K562 (cell line): ENCODE measurements around the gene CDK14. TPM values are rescaled to one million over a fixed set of nuclear protein-coding genes. Genes with fewer than 3 reads are reported as not detected.

Experiments
- ATAC-seq: fragments of 200-7000 bp; cut with Tn5 transposase; 3 replicates; pipeline ENCODE4 v1.9.1; 2020; ENCODE audit warnings: moderate library complexity
- BruUV-seq: library from RNA; stranded (reverse); fragments of 400-500 nt; replicated peaks from 2 replicates; lab custom pipeline; 2021; lab: Mats Ljungman, UMichigan
- CTCF ChIA-PET: fragments of 300-600 bp; formaldehyde crosslinking; extraction: SDS; loops from one replicate; lab custom pipeline; 2021; ENCODE audit warnings: low intra/inter-chr PET ratio; lab: Yijun Ruan, JAX
- POLR2A ChIA-PET: fragments of 300-600, 350-650 bp; sonication (Branson Sonifier 250); formaldehyde crosslinking; extraction: SDS; loops from one replicate; lab custom pipeline; 2021; ENCODE audit warnings: antibody characterized with exemption, inconsistent platforms; lab: Yijun Ruan, JAX
- DNase-seq, 4 experiments: peaks; one replicate each; pipeline versions ENCODE4 v3.0.0 to v3.0.0-alpha.2; 2011 to 2018; ENCODE audit warnings: low spot score in 3 of 4, mixed read lengths in 3 of 4; ENCODE audit errors: extremely low read depth in 1 of 4
- FAIRE-seq: peaks from 2 replicates; lab custom pipeline; 2011; peaks lifted over from hg19 to GRCh38; lab: Jason Lieb, UNC
- H2AFZ ChIP-seq: 2 replicates; pipeline ENCODE4 v1.6.0; 2011; ENCODE audit warnings: low read depth, low read length, control low read depth, inconsistent platforms
- H3K27ac ChIP-seq: fragments of 200-600 bp; 3 replicates; pipeline ENCODE4 v1.8.0; 2011; ENCODE audit warnings: low read depth, mild to moderate bottlenecking, control low read depth, inconsistent platforms, low read length, moderate library complexity, mixed read lengths; ENCODE audit errors: extremely low read depth
- H3K27me3 ChIP-seq, 2 experiments: fragments of 300-600 bp in 1 of 2; 2 replicates in 1 of 2; 3 replicates in 1 of 2; pipeline versions ENCODE4 v1.6.0 to v1.8.0; 2011; ENCODE audit warnings: inconsistent platforms in 2 of 2, low read length in 2 of 2, mild to moderate bottlenecking in 1 of 2, mixed read lengths in 1 of 2, moderate library complexity in 1 of 2; ENCODE audit not compliant: control insufficient read depth in 2 of 2, insufficient read depth in 2 of 2
- H3K36me3 ChIP-seq: fragments of 300-600 bp; 3 replicates; pipeline ENCODE4 v1.8.0; 2011; ENCODE audit warnings: mild to moderate bottlenecking, low read length, inconsistent platforms; ENCODE audit not compliant: control insufficient read depth, insufficient read depth
- H3K4me1 ChIP-seq, 2 experiments: fragments of 200-600 bp in 1 of 2; replicated peaks in 1 of 2; 2 replicates in 1 of 2; 3 replicates in 1 of 2; pipeline versions ENCODE4 v1.5.1 to v1.8.0; 2011; ENCODE audit warnings: inconsistent platforms in 2 of 2, low read length in 2 of 2, mild to moderate bottlenecking in 1 of 2, mixed read lengths in 1 of 2, moderate library complexity in 1 of 2; ENCODE audit not compliant: control insufficient read depth in 2 of 2, insufficient read depth in 2 of 2
- H3K4me2 ChIP-seq: 2 replicates; pipeline ENCODE4 v1.6.1; 2011; ENCODE audit warnings: low read length, control low read depth, inconsistent platforms, mixed read lengths; ENCODE audit not compliant: insufficient read depth
- H3K4me3 ChIP-seq: fragments of 200-600 bp; sonication (generic), shearing (Covaris generic); 2 replicates; pipeline ENCODE4 v1.5.1; 2016; ENCODE audit warnings: control low read depth, inconsistent platforms
- H3K79me2 ChIP-seq: fragments of 200-600 bp; 3 replicates; pipeline ENCODE4 v1.8.0; 2011; ENCODE audit warnings: low read length, inconsistent platforms; ENCODE audit not compliant: control insufficient read depth, insufficient read depth
- H3K9ac ChIP-seq, 2 experiments: 2 replicates each; pipeline versions ENCODE4 v1.6.0 to v1.6.1; 2011; ENCODE audit warnings: low read depth in 2 of 2, low read length in 2 of 2, control low read depth in 1 of 2, inconsistent platforms in 1 of 2, mild to moderate bottlenecking in 1 of 2, mixed read lengths in 1 of 2; ENCODE audit not compliant: insufficient read depth in 1 of 2
- H3K9me1 ChIP-seq: one replicate; pipeline ENCODE4 v1.6.0; 2011; ENCODE audit warnings: inconsistent platforms, mild to moderate bottlenecking, low read length, moderate library complexity; ENCODE audit not compliant: control insufficient read depth, insufficient read depth
- H3K9me3 ChIP-seq: replicated peaks from 2 replicates; pipeline ENCODE4 v1.5.1; 2011; ENCODE audit warnings: low read depth, low read length, inconsistent platforms; ENCODE audit not compliant: control insufficient read depth, insufficient read depth
- H4K20me1 ChIP-seq: replicated peaks from 2 replicates; pipeline ENCODE4 v1.6.1; 2011; ENCODE audit warnings: low read length, inconsistent platforms, mixed read lengths; ENCODE audit not compliant: control insufficient read depth, insufficient read depth
- ARID3A ChIP-seq: IDR thresholded peaks from 2 replicates; pipeline ENCODE4 v1.6.1; 2012; ENCODE audit warnings: low read depth, low read length, improper control_type of control experiment, borderline replicate concordance
- CHD4 ChIP-seq: fragments of 200-600 bp; sonication (generic); IDR thresholded peaks from 3 replicates; pipeline ENCODE4 v1.6.1; 2012; ENCODE audit warnings: low read depth, mild to moderate bottlenecking, mixed read lengths, low read length, inconsistent platforms; ENCODE audit not compliant: insufficient read depth, insufficient replicate concordance, poor library complexity, severe bottlenecking
- IFI16 ChIP-seq: fragments of 250-450 bp; sonication (Bioruptor Pico); IDR thresholded peaks from 2 replicates; pipeline ENCODE4 v2.1.2; 2022; ENCODE audit warnings: mild to moderate bottlenecking, inconsistent platforms
- MAFK ChIP-seq: IDR thresholded peaks from 2 replicates; pipeline ENCODE4 v1.6.1; 2011; ENCODE audit warnings: low read length, improper control_type of control experiment
- MEF2D ChIP-seq: conservative IDR thresholded peaks from 2 replicates; pipeline ENCODE4 v1.6.1; 2016; ENCODE audit warnings: low read depth, missing genetic modification characterization, missing compliant biosample characterization
- RCOR1 ChIP-seq, 2 experiments: IDR thresholded peaks; 2 replicates each; pipeline ENCODE4 v1.6.1; 2012; ENCODE audit warnings: low read depth in 2 of 2, low read length in 2 of 2, borderline replicate concordance in 1 of 2, improper control_type of control experiment in 1 of 2
- SMAD2 ChIP-seq: fragments of 150-350 bp; IDR thresholded peaks from 2 replicates; pipeline ENCODE4 v1.6.1; 2014; ENCODE audit warnings: low read depth, mild to moderate bottlenecking, low read length
- YY1 ChIP-seq, 3 experiments: IDR thresholded peaks; 2 replicates each; pipeline ENCODE4 v1.6.1; 2011; ENCODE audit warnings: low read length in 2 of 3, mild to moderate bottlenecking in 2 of 3, moderate library complexity in 2 of 3, borderline replicate concordance in 1 of 3, control low read depth in 1 of 3, low read depth in 1 of 3; ENCODE audit not compliant: insufficient read depth in 3 of 3, insufficient replicate concordance in 2 of 3, control insufficient read depth in 1 of 3, insufficient read length in 1 of 3; ENCODE audit errors: extremely low read depth in 1 of 3
- ZNF133 ChIP-seq: fragments of 250-450 bp; sonication (Bioruptor Pico); IDR thresholded peaks from 2 replicates; pipeline ENCODE4 v1.4.0; 2020; ENCODE audit warnings: mild to moderate bottlenecking
- ZNF3 ChIP-seq: fragments of 250-450 bp; sonication (Bioruptor Pico); IDR thresholded peaks from 2 replicates; pipeline ENCODE4 v1.5.0; 2021; ENCODE audit warnings: mild to moderate bottlenecking, moderate library complexity
- ZNF354B ChIP-seq: fragments of 250-450 bp; sonication (Bioruptor Pico); IDR thresholded peaks from 2 replicates; pipeline ENCODE4 v1.4.0; 2020
- ZNF699 ChIP-seq: fragments of 250-450 bp; sonication (Bioruptor Pico); IDR thresholded peaks from 2 replicates; pipeline ENCODE4 v1.8.0; 2021; ENCODE audit warnings: mild to moderate bottlenecking, moderate library complexity; ENCODE audit not compliant: insufficient replicate concordance
- WGBS: fragments of 100-300 bp; shearing (Covaris generic); methylation state at CpG from one replicate; pipeline ENCODE4 v1.1.6; 2016; ENCODE audit warnings: low coverage, mixed read lengths; ENCODE audit not compliant: insufficient coverage; ENCODE audit errors: missing lambda C conversion rate; 5-methylcytosine and 5-hydroxymethylcytosine counted together
- in situ Hi-C: fragments of 300-500 bp; cut with MboI; formaldehyde crosslinking; loops from 4 replicates; pipeline ENCODE4 v1.15.0; 2018; ENCODE audit warnings: inconsistent platforms, mixed read lengths
- intact Hi-C: fragments of 100-400 bp; cut with micrococcal nuclease; formaldehyde crosslinking; loops from 2 replicates; pipeline ENCODE4 v1.14.2; 2022
- polyA plus RNA-seq, 8 experiments: library from polyadenylated mRNA; depleted of rRNA in 4 of 8; stranded (reverse) in 5 of 8; unstranded in 3 of 8; fragments of >200 nt; fragmentation: Nextera tagmentation in 2 of 8; fragmentation: Illumina TruSeq in 1 of 8; extraction: Ambion mirVana in 2 of 8; extraction: Trizol in 1 of 8; gene quantifications; 2 replicates each; pipeline versions ENCODE4 v1.2.1 to v1.2.3, GENCODE V29; 2011 to 2014; ENCODE audit warnings: inconsistent platforms in 1 of 8, missing spikeins in 1 of 8
- total RNA-seq, 7 experiments: library from RNA; depleted of rRNA in 6 of 7; stranded (reverse); fragments of >200 nt in 6 of 7; fragmentation: Illumina TruSeq in 2 of 7; extraction: Trizol in 2 of 7; gene quantifications; 2 replicates each; pipeline versions ENCODE4 v1.2.1 to v1.2.3, GENCODE V29; 2011 to 2021; ENCODE audit warnings: low replicate concordance in 1 of 7

The CDK14 gene
- total and polyA plus RNA-seq, 9 of the 15 experiments (the other 6 are each of a cell fraction or from before 2014, with no cell fraction given) = 0.03 to 0.91 (median 0.16) TPM

- DNase-seq (no peak), FAIRE-seq (no peak), ATAC-seq (no peak)
- Histone ChIP-seq H3K9me1 (no peaks in the 10 kb centered on the region), H4K20me1 (no peaks in the 10 kb centered on the region), H3K9ac (no peak overlapping the region), H3K4me1 (no peaks in the 10 kb centered on the region), H3K9me3 (no peaks in the 10 kb centered on the region), H3K27me3 (peaks cover 3 to 9% of the 10 kb centered on the region in 2 experiments; a peak in 3 of 5 replicates), H3K4me3 (no peak overlapping the region), H2AFZ (no peak overlapping the region), H3K27ac (no peak overlapping the region), H3K79me2 (no peaks in the 10 kb centered on the region), H3K36me3 (no peaks in the 10 kb centered on the region), H3K4me2 (no peak overlapping the region)
- ChIA-PET POLR2A (interaction anchor here (0.9 to 1.1 kb wide), 2 partner anchors 14 to 20 kb away, joined by 3 to 4 read pairs; no protein-coding TSS in a partner anchor), CTCF (no interaction called here)
- BruUV-seq = no TSS peak
- 0% methylated on average over 2 of the region's 2 CpGs for WGBS
- TF ChIP-seq YY1 (IDR thresholded peaks at IDR 0.05; ENCODE audit: borderline replicate concordance in 1 of 3, control insufficient read depth in 1 of 3, extremely low read depth in 1 of 3, insufficient read depth in 3 of 3, insufficient read length in 1 of 3, insufficient replicate concordance in 2 of 3, low read depth in 1 of 3, low read length in 2 of 3) (peak in 1 of 3 experiments; percentile 12), MAFK (no peak)
- in situ Hi-C loops (no loop called here), intact Hi-C loops (no loop called here)
These were observed 652.9 kb downstream of the CDK14 start for GRCh38 chr7:91248996-91249395.

GRCh38 chr7:91249506-91250233 is 653.5 kb downstream of the CDK14 start:
- H3K9me1 ChIP-seq = no peaks in the 10 kb centered on the region
- DNase-seq = no peak
- no peaks in the 10 kb centered on the region for H3K9me3 ChIP-seq
- no peak overlapping the region for H3K4me3 ChIP-seq
- H3K9ac ChIP-seq = no peak overlapping the region
- H3K4me1 ChIP-seq = no peaks in the 10 kb centered on the region
- ChIA-PET CTCF (no interaction called here), POLR2A (interaction anchor here (0.9 kb wide), 1 partner anchor 13 kb away, joined by 4 read pairs; no protein-coding TSS in a partner anchor)
- no peaks in the 10 kb centered on the region for H4K20me1 ChIP-seq
- H3K27me3 ChIP-seq = peaks cover 3 to 9% of the 10 kb centered on the region in 2 experiments; a peak in 2 of 5 replicates
- no peak overlapping the region for H2AFZ ChIP-seq
- FAIRE-seq = no peak
- in situ Hi-C loops = no loop called here
- H3K79me2 ChIP-seq = no peaks in the 10 kb centered on the region
- BruUV-seq = no TSS peak
- no peaks in the 10 kb centered on the region for H3K36me3 ChIP-seq
- no peak for ATAC-seq
- 4% methylated on average over 4 of the region's 4 CpGs for WGBS
- intact Hi-C loops = no loop called here
- no peak overlapping the region for H3K27ac ChIP-seq
- H3K4me2 ChIP-seq = no peak overlapping the region
- no peak for TF ChIP-seq ZNF354B
- TF ChIP-seq ARID3A = no peak
- no peak for TF ChIP-seq IFI16 (CRISPR knock-in tag)
- no peak for TF ChIP-seq ZNF133 (CRISPR knock-in tag)
- TF ChIP-seq CHD4 = no peak
- TF ChIP-seq SMAD2 = no peak
- TF ChIP-seq ZNF3 (CRISPR knock-in tag) = no peak
- no peak for TF ChIP-seq MEF2D (tag)
- TF ChIP-seq RCOR1 (IDR thresholded peaks at IDR 0.05; ENCODE audit: borderline replicate concordance in 1 of 2, low read depth in 2 of 2, low read length in 2 of 2) = no peak
- no peak for TF ChIP-seq ZNF699 (CRISPR knock-in tag)
